GM06990 (cell line): ENCODE results near the gene PARVA.

ENCODE experiments used
- DNase-seq: peaks from one replicate; pipeline ENCODE4 v3.0.0-alpha.2; 2011; ENCODE audit not compliant: insufficient read length; ENCODE audit errors: extremely low read depth
- H3K27me3 ChIP-seq: replicated peaks from 2 replicates; pipeline ENCODE4 v1.6.0; 2011; ENCODE audit warnings: low read length; ENCODE audit not compliant: control insufficient read depth, insufficient read depth
- H3K36me3 ChIP-seq: 2 replicates; pipeline ENCODE4 v1.5.1; 2011; ENCODE audit warnings: low read length; ENCODE audit not compliant: control insufficient read depth, insufficient read depth
- H3K4me3 ChIP-seq: replicated peaks from 2 replicates; pipeline ENCODE4 v1.5.1; 2011; ENCODE audit warnings: low read depth, mild to moderate bottlenecking, control low read depth, low read length
- CTCF ChIP-seq: IDR thresholded peaks from 2 replicates; pipeline ENCODE4 v1.5.1; 2011; ENCODE audit warnings: low read length, control low read depth, mild to moderate bottlenecking, inconsistent platforms; ENCODE audit not compliant: insufficient read depth, poor library complexity, severe bottlenecking

Gene PARVA

GRCh38 chr11:12410006-12410728, 32.8 kb downstream of the PARVA start:
- Histone ChIP-seq H3K4me3 (no peak overlapping the region), H3K36me3 (no peaks in the 10 kb centered on the region), H3K27me3 (no peaks in the 10 kb centered on the region)
- no peak for TF ChIP-seq CTCF
- no peak for DNase-seq

- Histone ChIP-seq H3K4me3 (no peak overlapping the region), H3K27me3 (no peaks in the 10 kb centered on the region), H3K36me3 (no peaks in the 10 kb centered on the region)
- no peak for DNase-seq
- TF ChIP-seq CTCF = no peak
These were observed 34.0 kb downstream of the PARVA start for GRCh38 chr11:12411393-12411792.

GRCh38 chr11:12411806-12412727, 34.7 kb downstream of the PARVA start:
- DNase-seq = peak; percentile 3
- Histone ChIP-seq H3K36me3 (no peaks in the 10 kb centered on the region), H3K27me3 (no peaks in the 10 kb centered on the region), H3K4me3 (no peak overlapping the region)
- TF ChIP-seq CTCF = peak; percentile 73

- Histone ChIP-seq H3K4me3 (no peak overlapping the region), H3K36me3 (no peaks in the 10 kb centered on the region), H3K27me3 (no peaks in the 10 kb centered on the region)
- no peak for TF ChIP-seq CTCF
- no peak for DNase-seq
These were observed 36.0 kb downstream of the PARVA start for GRCh38 chr11:12413141-12414052.

- H3K27me3 ChIP-seq = no peaks in the 10 kb centered on the region
- no peak for DNase-seq
- H3K4me3 ChIP-seq = no peak overlapping the region
- TF ChIP-seq CTCF = no peak
- no peaks in the 10 kb centered on the region for H3K36me3 ChIP-seq
These were observed 37.2 kb downstream of the PARVA start for GRCh38 chr11:12414611-12415010.
